ENCODE measurements around the gene LRRFIP1.

LRRFIP1 gene

GRCh38 chr2:237694415-237695194 lies 67.2 kb downstream of the LRRFIP1 start:
- H3K4me3 ChIP-seq (ENCODE audit: low read length) = peak overlapping the region; percentile 71
- peak; percentile 28 for DNase-seq (ENCODE audit: low read depth, low spot score)

GRCh38 chr2:237695201-237695780 lies 67.9 kb downstream of the LRRFIP1 start:
- H3K4me3 ChIP-seq (ENCODE audit: low read length) = peak overlapping the region; percentile 71
- peak; percentile 90 for DNase-seq (ENCODE audit: low read depth, low spot score)

GRCh38 chr2:237696461-237696860 lies 69.1 kb downstream of the LRRFIP1 start:
- no peak for DNase-seq (ENCODE audit: low read depth, low spot score)
- peak overlapping the region; percentile 71 for H3K4me3 ChIP-seq (ENCODE audit: low read length)

GRCh38 chr2:237697586-237698357 lies 70.4 kb downstream of the LRRFIP1 start:
- peak; percentile 42 for DNase-seq (ENCODE audit: low read depth, low spot score)
- H3K4me3 ChIP-seq (ENCODE audit: low read length) = no peak overlapping the region

- H3K4me3 ChIP-seq (ENCODE audit: low read length) = no peak overlapping the region
- no peak for DNase-seq (ENCODE audit: low read depth, low spot score)
Measured at GRCh38 chr2:237698358-237698694, 70.9 kb downstream of the LRRFIP1 start.

GRCh38 chr2:237699870-237700511 lies 72.6 kb downstream of the LRRFIP1 start:
- H3K4me3 ChIP-seq (ENCODE audit: low read length) = no peak overlapping the region
- DNase-seq (ENCODE audit: low read depth, low spot score) = no peak

- no peak overlapping the region for H3K4me3 ChIP-seq (ENCODE audit: low read length)
- no peak for DNase-seq (ENCODE audit: low read depth, low spot score)
Measured at GRCh38 chr2:237700512-237701032, 73.2 kb downstream of the LRRFIP1 start.

- no peak for DNase-seq (ENCODE audit: low read depth, low spot score)
- H3K4me3 ChIP-seq (ENCODE audit: low read length) = no peak overlapping the region
Measured at GRCh38 chr2:237701033-237701858, 73.9 kb downstream of the LRRFIP1 start.

GRCh38 chr2:237701859-237702390 lies 74.5 kb downstream of the LRRFIP1 start:
- DNase-seq (ENCODE audit: low read depth, low spot score) = no peak
- H3K4me3 ChIP-seq (ENCODE audit: low read length) = no peak overlapping the region

GRCh38 chr2:237702441-237703391 lies 75.3 kb downstream of the LRRFIP1 start:
- DNase-seq (ENCODE audit: low read depth, low spot score) = no peak
- no peak overlapping the region for H3K4me3 ChIP-seq (ENCODE audit: low read length)

- DNase-seq (ENCODE audit: low read depth, low spot score) = no peak
- H3K4me3 ChIP-seq (ENCODE audit: low read length) = no peak overlapping the region
Measured at GRCh38 chr2:237704501-237705434, 77.4 kb downstream of the LRRFIP1 start.

- no peak for DNase-seq (ENCODE audit: low read depth, low spot score)
- no peak overlapping the region for H3K4me3 ChIP-seq (ENCODE audit: low read length)
Measured at GRCh38 chr2:237706257-237706656, 78.9 kb downstream of the LRRFIP1 start.

GRCh38 chr2:237708065-237708398 lies 80.6 kb downstream of the LRRFIP1 start:
- no peak for DNase-seq (ENCODE audit: low read depth, low spot score)
- no peak overlapping the region for H3K4me3 ChIP-seq (ENCODE audit: low read length)

- no peak for DNase-seq (ENCODE audit: low read depth, low spot score)
- H3K4me3 ChIP-seq (ENCODE audit: low read length) = no peak overlapping the region
Measured at GRCh38 chr2:237708491-237708890, 81.1 kb downstream of the LRRFIP1 start.

- DNase-seq (ENCODE audit: low read depth, low spot score) = no peak
- no peak overlapping the region for H3K4me3 ChIP-seq (ENCODE audit: low read length)
Measured at GRCh38 chr2:237708961-237709360, 81.6 kb downstream of the LRRFIP1 start.

- no peak overlapping the region for H3K4me3 ChIP-seq (ENCODE audit: low read length)
- DNase-seq (ENCODE audit: low read depth, low spot score) = no peak
Measured at GRCh38 chr2:237711458-237712150, 84.2 kb downstream of the LRRFIP1 start.

Data from Jurkat, Clone E6-1 (cell line).